CD8-positive, alpha-beta memory T cell (primary cell): Measurements from ENCODE around the gene TCF12. TPM values are rescaled to one million over a fixed set of nuclear protein-coding genes. Genes with fewer than 3 reads are reported as not detected.

Experiments
- CTCF ChIA-PET: fragments of 350-600 bp; sonication (Branson Sonifier 250); formaldehyde crosslinking; loops from one replicate; lab custom pipeline; 2021; ENCODE audit warnings: antibody characterized with exemption; lab: Charles Lee
- POLR2A ChIA-PET: fragments of 350-600 bp; sonication (Branson Sonifier 250); formaldehyde crosslinking; loops from one replicate; lab custom pipeline; 2021; ENCODE audit warnings: antibody characterized with exemption; lab: Charles Lee
- DNase-seq, 5 donors: peaks; one replicate each; pipeline versions ENCODE4 v3.0.0 to v3.0.0-alpha.2; 2020 to 2022; ENCODE audit warnings: mixed read lengths in 1 of 5
- H3K27ac ChIP-seq: one replicate; pipeline ENCODE4 v1.7.0; 2013; ENCODE audit warnings: low read depth, mild to moderate bottlenecking, low read length, moderate library complexity
- H3K27me3 ChIP-seq: 2 replicates; pipeline ENCODE4 v1.7.0; 2013; ENCODE audit warnings: low read length, mild to moderate bottlenecking; ENCODE audit not compliant: insufficient read depth, poor library complexity, severe bottlenecking
- H3K36me3 ChIP-seq: 2 replicates; pipeline ENCODE4 v1.7.0; 2013; ENCODE audit warnings: mild to moderate bottlenecking, low read length, moderate library complexity; ENCODE audit not compliant: insufficient read depth
- H3K4me1 ChIP-seq: 2 replicates; pipeline ENCODE4 v1.7.0; 2013; ENCODE audit warnings: mild to moderate bottlenecking, low read length, moderate library complexity; ENCODE audit not compliant: insufficient read depth
- H3K4me3 ChIP-seq: 2 replicates; pipeline ENCODE4 v1.7.0; 2013; ENCODE audit warnings: mild to moderate bottlenecking, low read length
- H3K9me3 ChIP-seq: 2 replicates; pipeline ENCODE4 v1.7.0; 2013; ENCODE audit warnings: mild to moderate bottlenecking, low read length
- H3K27ac Mint-ChIP-seq, 8 donors: one replicate each; pipeline ENCODE4 v1.8.0; 2020 to 2021; ENCODE audit warnings: mixed read lengths in 8 of 8, mild to moderate bottlenecking in 6 of 8, inconsistent platforms in 3 of 8, moderate library complexity in 3 of 8
- H3K27me3 Mint-ChIP-seq, 2 donors: one replicate each; pipeline ENCODE4 v1.8.0; 2020 to 2021; ENCODE audit warnings: mixed read lengths in 2 of 2, mild to moderate bottlenecking in 1 of 2, moderate library complexity in 1 of 2
- H3K36me3 Mint-ChIP-seq, 3 donors: one replicate each; pipeline ENCODE4 v1.8.0; 2020 to 2021; ENCODE audit warnings: mixed read lengths in 3 of 3, inconsistent platforms in 1 of 3, mild to moderate bottlenecking in 1 of 3
- H3K4me1 Mint-ChIP-seq, 3 donors: one replicate each; pipeline ENCODE4 v1.8.0; 2020 to 2021; ENCODE audit warnings: mixed read lengths in 3 of 3, inconsistent platforms in 1 of 3, mild to moderate bottlenecking in 1 of 3
- H3K4me3 Mint-ChIP-seq, 7 donors: one replicate each; pipeline ENCODE4 v1.8.0; 2020 to 2021; ENCODE audit warnings: mixed read lengths in 7 of 7, mild to moderate bottlenecking in 6 of 7, moderate library complexity in 4 of 7, inconsistent platforms in 2 of 7
- H3K9me3 Mint-ChIP-seq, 5 donors: one replicate each; pipeline ENCODE4 v1.8.0; 2020 to 2022; ENCODE audit warnings: mixed read lengths in 5 of 5, mild to moderate bottlenecking in 3 of 5, moderate library complexity in 2 of 5, inconsistent platforms in 1 of 5
- polyA plus RNA-seq: library from polyadenylated mRNA; unstranded; fragments of 300-500 nt; fragmentation: Illumina TruSeq; gene quantifications from one replicate; pipeline ENCODE4 v1.2.3, GENCODE V29; 2021
- total RNA-seq, 2 experiments: library from RNA; stranded (reverse); gene quantifications; one replicate each; pipeline ENCODE4 v1.2.3, GENCODE V29; 2021

TCF12 gene
- total and polyA plus RNA-seq, 3 experiments from 2014 or later: 54.3 to 79.2 (median 69.9) TPM

DNA sequence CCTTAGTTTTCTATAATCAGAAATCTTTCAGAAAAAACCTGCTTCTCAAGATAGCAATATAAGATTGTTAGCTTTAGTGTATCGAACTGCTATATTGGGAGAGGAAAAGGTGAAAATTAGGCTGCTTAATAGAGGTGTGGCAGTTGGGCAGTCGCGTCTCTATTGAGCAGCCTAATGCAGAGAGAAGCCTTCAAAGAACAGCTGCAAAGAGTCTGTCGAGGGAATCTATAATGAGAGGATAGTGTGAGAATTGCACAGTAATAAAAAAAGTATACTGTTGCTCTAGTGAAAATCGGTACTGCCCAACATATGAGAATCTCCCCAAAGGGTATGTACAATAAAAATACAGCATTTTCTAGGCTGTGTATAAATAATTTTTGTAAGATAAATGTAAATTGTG is 184.4 kb downstream of the TCF12 start:
- H3K9me3 Mint-ChIP-seq: peaks cover 0 to 1% (median 0%) of the 10 kb centered on the region in 5 donors
- Histone ChIP-seq H3K4me1 (no peaks in the 10 kb centered on the region), H3K4me3 (no peak overlapping the region), H3K27me3 (no peaks in the 10 kb centered on the region), H3K36me3 (no peaks in the 10 kb centered on the region), H3K9me3 (no peaks in the 10 kb centered on the region), H3K27ac (no peak overlapping the region)
- DNase-seq: no peak
- peaks cover 6 to 15% (median 10%) of the 10 kb centered on the region in 3 donors for H3K4me1 Mint-ChIP-seq
- no peaks in the 10 kb centered on the region for H3K27me3 Mint-ChIP-seq
- H3K4me3 Mint-ChIP-seq: no peak overlapping the region
- ChIA-PET CTCF (interaction anchor here (1.0 kb wide), 1 partner anchor 12 kb away, joined by 3 read pairs; no protein-coding TSS in a partner anchor), POLR2A (no interaction called here)
- H3K36me3 Mint-ChIP-seq: peaks cover 11 to 21% (median 12%) of the 10 kb centered on the region in 3 donors
- H3K27ac Mint-ChIP-seq: no peak overlapping the region

DNA sequence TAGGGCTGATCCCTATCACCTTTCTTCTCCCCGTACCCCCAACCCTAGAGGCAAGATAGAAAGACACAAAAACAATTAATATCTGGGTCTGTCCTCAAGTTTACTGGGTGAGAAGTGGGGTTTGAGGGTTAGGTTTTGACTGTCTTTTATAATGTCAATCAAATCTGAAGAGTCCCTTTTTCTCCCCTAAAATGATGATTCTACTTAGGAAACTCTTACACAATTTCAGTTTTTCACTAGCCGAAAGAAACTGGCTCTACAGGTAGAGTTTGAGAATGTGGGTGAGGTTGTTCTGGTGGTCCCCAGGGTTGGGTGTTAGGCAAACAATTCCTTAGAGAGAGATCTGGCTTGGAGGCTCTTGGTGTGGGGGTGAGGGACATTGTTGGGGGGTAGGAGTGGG is 189.9 kb downstream of the TCF12 start:
- Histone ChIP-seq H3K4me3 (no peak overlapping the region), H3K9me3 (no peaks in the 10 kb centered on the region), H3K27me3 (no peaks in the 10 kb centered on the region), H3K36me3 (no peaks in the 10 kb centered on the region), H3K4me1 (no peaks in the 10 kb centered on the region), H3K27ac (no peak overlapping the region)
- CTCF ChIA-PET: no interaction called here
- DNase-seq: no peak
- Mint-ChIP-seq H3K4me1 (peaks cover 5 to 21% (median 19%) of the 10 kb centered on the region in 3 donors), H3K27me3 (no peaks in the 10 kb centered on the region), H3K4me3 (no peak overlapping the region), H3K9me3 (peaks cover 0 to 1% (median 0%) of the 10 kb centered on the region in 5 donors), H3K36me3 (peaks cover 7 to 18% (median 13%) of the 10 kb centered on the region in 3 donors), H3K27ac (peak overlapping the region in 1 of 8 donors; percentile 20)
- POLR2A ChIA-PET: no interaction called here

DNA sequence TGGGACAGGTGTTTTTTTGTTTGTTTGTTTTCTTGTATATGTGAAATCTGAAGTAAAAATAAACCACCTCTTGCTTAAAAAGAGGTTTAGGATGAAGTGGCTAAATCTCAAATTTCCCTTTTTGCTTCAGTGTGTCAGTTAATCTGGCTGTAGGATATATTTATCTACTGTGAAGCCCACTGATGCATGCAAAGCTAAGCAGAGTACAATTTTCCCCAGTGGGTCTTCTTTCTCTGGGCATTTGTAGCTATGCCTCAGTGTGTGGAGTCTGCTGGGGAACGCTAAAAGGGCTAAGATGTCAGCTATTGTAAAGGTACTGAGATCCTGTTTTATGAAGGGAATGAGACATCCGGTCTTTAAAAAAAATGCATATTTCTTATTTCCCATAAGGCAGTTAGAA is 190.6 kb downstream of the TCF12 start:
- H3K9me3 Mint-ChIP-seq: peaks cover 0 to 1% (median 0%) of the 10 kb centered on the region in 5 donors
- no peaks in the 10 kb centered on the region for H3K27me3 Mint-ChIP-seq
- no peaks in the 10 kb centered on the region for H3K27me3 ChIP-seq
- ChIA-PET POLR2A (no interaction called here), CTCF (no interaction called here)
- H3K9me3 ChIP-seq: no peaks in the 10 kb centered on the region
- no peak overlapping the region for H3K27ac Mint-ChIP-seq
- DNase-seq: no peak
- peaks cover 7 to 19% (median 13%) of the 10 kb centered on the region in 3 donors for H3K36me3 Mint-ChIP-seq
- H3K4me3 Mint-ChIP-seq: no peak overlapping the region
- no peaks in the 10 kb centered on the region for H3K4me1 ChIP-seq
- H3K4me3 ChIP-seq: no peak overlapping the region
- H3K27ac ChIP-seq: no peak overlapping the region
- peaks cover 5 to 25% (median 23%) of the 10 kb centered on the region in 3 donors for H3K4me1 Mint-ChIP-seq
- no peaks in the 10 kb centered on the region for H3K36me3 ChIP-seq

DNA sequence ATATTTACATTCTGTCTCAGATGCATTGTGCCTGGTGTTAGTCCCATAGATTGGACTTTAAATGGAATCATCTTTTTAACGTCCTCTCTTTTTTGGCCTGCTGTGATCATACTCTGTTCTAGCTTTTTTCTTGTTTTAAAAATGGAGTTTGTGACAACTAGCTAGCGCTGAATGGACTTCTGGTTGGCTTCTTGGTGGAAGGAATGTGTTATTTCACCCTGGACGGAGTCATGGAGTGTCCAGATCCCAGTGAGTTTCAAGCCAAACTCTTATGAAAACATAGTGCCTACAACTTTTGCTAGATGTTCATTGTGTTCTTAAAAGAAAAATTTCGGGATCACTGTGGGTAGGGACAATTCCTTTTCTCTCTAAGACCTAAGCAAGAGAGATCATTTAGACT is 192.6 kb downstream of the TCF12 start:
- no peaks in the 10 kb centered on the region for H3K27me3 ChIP-seq
- no peaks in the 10 kb centered on the region for H3K27me3 Mint-ChIP-seq
- no peaks in the 10 kb centered on the region for H3K9me3 ChIP-seq
- ChIA-PET CTCF (interaction anchor here (1.2 kb wide), 1 partner anchor 20 kb away, joined by 3 read pairs; no protein-coding TSS in a partner anchor), POLR2A (no interaction called here)
- no peak overlapping the region for H3K4me3 ChIP-seq
- peaks cover 6 to 38% (median 26%) of the 10 kb centered on the region in 3 donors for H3K4me1 Mint-ChIP-seq
- H3K4me3 Mint-ChIP-seq: no peak overlapping the region
- H3K27ac ChIP-seq: no peak overlapping the region
- no peak for DNase-seq
- H3K27ac Mint-ChIP-seq: no peak overlapping the region
- H3K9me3 Mint-ChIP-seq: no peaks in the 10 kb centered on the region
- peaks cover 3 to 10% (median 8%) of the 10 kb centered on the region in 3 donors for H3K36me3 Mint-ChIP-seq
- no peaks in the 10 kb centered on the region for H3K36me3 ChIP-seq
- no peaks in the 10 kb centered on the region for H3K4me1 ChIP-seq

DNA sequence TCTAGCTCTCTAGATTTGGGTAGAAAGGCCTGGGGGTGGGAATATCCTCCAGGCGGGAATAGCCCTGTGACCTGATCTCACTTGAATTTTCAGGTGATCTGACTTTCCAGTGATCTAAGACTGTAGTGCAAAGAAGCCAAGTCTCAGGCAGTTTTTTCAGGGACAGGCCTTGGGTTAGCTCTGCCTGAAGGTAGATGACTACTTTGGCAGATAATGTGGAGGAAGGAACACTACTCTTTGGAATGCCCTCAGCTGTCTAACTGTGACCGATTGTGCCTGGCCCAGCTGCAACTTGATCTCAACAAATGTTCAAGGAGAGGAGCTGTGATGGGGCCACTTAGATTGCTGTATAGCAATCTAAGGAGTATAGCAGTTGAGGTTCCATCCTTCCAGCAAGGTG is 193.7 kb downstream of the TCF12 start:
- peaks cover 6 to 42% (median 26%) of the 10 kb centered on the region in 3 donors for H3K4me1 Mint-ChIP-seq
- POLR2A ChIA-PET: no interaction called here
- H3K9me3 Mint-ChIP-seq: no peaks in the 10 kb centered on the region
- CTCF ChIA-PET: interaction anchor here (1.2 to 1.4 kb wide), 2 partner anchors 21 to 194 kb away, joined by 3 to 4 read pairs; no protein-coding TSS in a partner anchor
- Histone ChIP-seq H3K9me3 (no peaks in the 10 kb centered on the region), H3K27me3 (no peaks in the 10 kb centered on the region), H3K4me1 (no peaks in the 10 kb centered on the region), H3K27ac (no peak overlapping the region), H3K36me3 (no peaks in the 10 kb centered on the region), H3K4me3 (no peak overlapping the region)
- no peak overlapping the region for H3K4me3 Mint-ChIP-seq
- H3K27me3 Mint-ChIP-seq: no peaks in the 10 kb centered on the region
- H3K27ac Mint-ChIP-seq: no peak overlapping the region
- H3K36me3 Mint-ChIP-seq: peaks cover 0 to 8% (median 6%) of the 10 kb centered on the region in 3 donors
- no peak for DNase-seq

GRCh38 chr15:57114070-57114469 is 195.6 kb downstream of the TCF12 start:
- POLR2A ChIA-PET: no interaction called here

GRCh38 chr15:57118013-57118799 is 199.8 kb downstream of the TCF12 start:
- H3K27me3 Mint-ChIP-seq: no peaks in the 10 kb centered on the region
- no peaks in the 10 kb centered on the region for H3K9me3 Mint-ChIP-seq

More at GRCh38 chr15:57114070-57114469, 195.6 kb downstream of the TCF12 start:
- H3K4me1 Mint-ChIP-seq: peaks cover 11 to 50% (median 28%) of the 10 kb centered on the region in 3 donors
- H3K27ac Mint-ChIP-seq: peak overlapping the region in 1 of 8 donors; percentile 10
- H3K9me3 ChIP-seq: no peaks in the 10 kb centered on the region
- H3K4me1 ChIP-seq: no peaks in the 10 kb centered on the region
- no peaks in the 10 kb centered on the region for H3K27me3 ChIP-seq
- CTCF ChIA-PET: interaction anchor here (1.1 kb wide), 1 partner anchor 11 kb away, joined by 3 read pairs; no protein-coding TSS in a partner anchor
- peaks cover 0 to 5% (median 3%) of the 10 kb centered on the region in 3 donors for H3K36me3 Mint-ChIP-seq
- DNase-seq: no peak
- H3K27ac ChIP-seq: no peak overlapping the region
- H3K4me3 Mint-ChIP-seq: no peak overlapping the region
- H3K4me3 ChIP-seq: no peak overlapping the region
- no peaks in the 10 kb centered on the region for H3K27me3 Mint-ChIP-seq
- H3K36me3 ChIP-seq: no peaks in the 10 kb centered on the region
- no peaks in the 10 kb centered on the region for H3K9me3 Mint-ChIP-seq

More at GRCh38 chr15:57118013-57118799, 199.8 kb downstream of the TCF12 start:
- no peak overlapping the region for H3K4me3 Mint-ChIP-seq
- H3K36me3 Mint-ChIP-seq: peaks cover 0 to 12% (median 9%) of the 10 kb centered on the region in 3 donors
- peak overlapping the region in 3 of 8 donors; percentile 12 to 74 (median 36) for H3K27ac Mint-ChIP-seq
- Histone ChIP-seq H3K27ac (no peak overlapping the region), H3K27me3 (no peaks in the 10 kb centered on the region), H3K36me3 (no peaks in the 10 kb centered on the region), H3K4me1 (no peaks in the 10 kb centered on the region), H3K4me3 (no peak overlapping the region), H3K9me3 (no peaks in the 10 kb centered on the region)
- ChIA-PET POLR2A (no interaction called here), CTCF (no interaction called here)
- no peak for DNase-seq
- peaks cover 17 to 50% (median 41%) of the 10 kb centered on the region in 3 donors for H3K4me1 Mint-ChIP-seq
